K562 (cell line): ENCODE results near the gene PLEK2. TPM values are rescaled to one million over a fixed set of nuclear protein-coding genes. Genes with fewer than 3 reads are reported as not detected.

ENCODE experiments used
- ADNP ChIP-seq: fragments of 200-800 bp; sonication (Bioruptor generic); IDR thresholded peaks from 2 replicates; pipeline ENCODE4 v1.6.1; 2016; ENCODE audit warnings: missing genetic modification characterization, missing compliant biosample characterization
- CBFB ChIP-seq: sonication (generic); formaldehyde crosslinking; IDR thresholded peaks from 2 replicates; pipeline ENCODE4 v1.4.0; 2020; ENCODE audit warnings: mild to moderate bottlenecking, missing genetic modification reagents
- CEBPB ChIP-seq: fragments of 450-650 bp; IDR thresholded peaks from 2 replicates; pipeline ENCODE4 v1.6.1; 2016; ENCODE audit warnings: missing genetic modification characterization, missing compliant biosample characterization
- CSDE1 ChIP-seq, 2 experiments: fragments of 450-650 bp; IDR thresholded peaks; 2 replicates each; pipeline ENCODE4 v1.6.1; 2016; ENCODE audit warnings: mild to moderate bottlenecking in 1 of 2
- CTBP1 ChIP-seq: fragments of 450-650 bp; IDR thresholded peaks from 2 replicates; pipeline ENCODE4 v1.6.1; 2016; ENCODE audit warnings: borderline replicate concordance
- ETV5 ChIP-seq: sonication (generic); formaldehyde crosslinking; IDR thresholded peaks from 2 replicates; pipeline ENCODE4 v1.4.0; 2020; ENCODE audit warnings: low read depth, mild to moderate bottlenecking, missing genetic modification reagents
- ETV6 ChIP-seq, 3 experiments: fragments of 150-350 bp in 1 of 3; sonication (generic) in 1 of 3; formaldehyde crosslinking in 1 of 3; IDR thresholded peaks; 2 replicates each; pipeline versions ENCODE4 v1.6.1 to v1.8.0; 2014 to 2022; ENCODE audit warnings: borderline replicate concordance in 2 of 3, low read depth in 2 of 3, antibody characterized with exemption in 1 of 3, low read length in 1 of 3, mild to moderate bottlenecking in 1 of 3, missing genetic modification reagents in 1 of 3
- GATAD2A ChIP-seq: fragments of 450-650 bp; IDR thresholded peaks from 2 replicates; pipeline ENCODE4 v1.6.1; 2017
- HDAC2 ChIP-seq: fragments of 450-650 bp; IDR thresholded peaks from 2 replicates; pipeline ENCODE4 v1.6.1; 2016; ENCODE audit warnings: mild to moderate bottlenecking
- HDAC3 ChIP-seq: fragments of 450-650 bp; IDR thresholded peaks from 2 replicates; pipeline ENCODE4 v1.6.1; 2018; ENCODE audit warnings: borderline replicate concordance, mild to moderate bottlenecking, moderate library complexity; ENCODE audit not compliant: partially characterized antibody
- HIVEP1 ChIP-seq: fragments of 250-450 bp; sonication (Bioruptor Pico); IDR thresholded peaks from 2 replicates; pipeline ENCODE4 v1.4.0; 2020; ENCODE audit warnings: mild to moderate bottlenecking
- JUND ChIP-seq, 2 experiments: IDR thresholded peaks; 2 replicates in 1 of 2; 3 replicates in 1 of 2; pipeline ENCODE4 v1.6.1; 2011; ENCODE audit warnings: borderline replicate concordance in 2 of 2, low read depth in 2 of 2, low read length in 2 of 2, improper control_type of control experiment in 1 of 2, missing biosample characterization in 1 of 2, missing genetic modification characterization in 1 of 2, missing genetic modification reagents in 1 of 2
- NEUROD1 ChIP-seq: fragments of 150-350 bp; IDR thresholded peaks from 2 replicates; pipeline ENCODE4 v1.6.1; 2014; ENCODE audit warnings: borderline replicate concordance, low read length, low read depth; ENCODE audit not compliant: partially characterized antibody
- PCBP2 ChIP-seq: fragments of 200-400 bp; formaldehyde crosslinking; IDR thresholded peaks from 2 replicates; pipeline ENCODE4 v1.6.1; 2018; ENCODE audit warnings: low read length, low read depth, mild to moderate bottlenecking, moderate library complexity; ENCODE audit not compliant: poor library complexity, severe bottlenecking
- PTBP1 ChIP-seq: fragments of 200-400 bp; formaldehyde crosslinking; IDR thresholded peaks from 2 replicates; pipeline ENCODE4 v1.6.1; 2017; ENCODE audit warnings: low read depth, low read length
- RBM25 ChIP-seq: fragments of 200-400 bp; formaldehyde crosslinking; IDR thresholded peaks from 2 replicates; pipeline ENCODE4 v1.6.1; 2018; ENCODE audit warnings: low read length, low read depth, moderate library complexity; ENCODE audit not compliant: severe bottlenecking
- RNF2 ChIP-seq: sonication (generic); IDR thresholded peaks from 2 replicates; pipeline ENCODE4 v1.6.1; 2016
- SAFB ChIP-seq: fragments of 200-400 bp; formaldehyde crosslinking; IDR thresholded peaks from 2 replicates; pipeline ENCODE4 v1.6.1; 2017; ENCODE audit warnings: low read depth, low read length, borderline replicate concordance
- SIRT6 ChIP-seq: IDR thresholded peaks from one replicate; pipeline ENCODE4 v1.6.1; 2012; ENCODE audit warnings: low read depth, mild to moderate bottlenecking, control low read depth, inconsistent platforms, low read length, moderate library complexity
- SRSF7 ChIP-seq: fragments of 200-400 bp; formaldehyde crosslinking; optimal IDR thresholded peaks from 2 replicates; pipeline ENCODE3; 2017; ENCODE audit warnings: mild to moderate bottlenecking, low read depth, low read length
- STAG1 ChIP-seq: sonication (generic); formaldehyde crosslinking; IDR thresholded peaks from 2 replicates; pipeline ENCODE4 v1.5.0; 2020; ENCODE audit warnings: missing genetic modification reagents, borderline replicate concordance
- TCFL5 ChIP-seq: fragments of 250-450 bp; sonication (Bioruptor Pico); conservative IDR thresholded peaks from 2 replicates; pipeline ENCODE4 v1.6.1; 2021; ENCODE audit warnings: mild to moderate bottlenecking, moderate library complexity, matching md5 sums
- ZBTB1 ChIP-seq: sonication (generic); formaldehyde crosslinking; IDR thresholded peaks from 2 replicates; pipeline ENCODE4 v1.8.1; 2023; ENCODE audit warnings: missing genetic modification reagents, low read depth, mild to moderate bottlenecking, borderline replicate concordance
- ZFX ChIP-seq: sonication (generic); formaldehyde crosslinking; IDR thresholded peaks from 2 replicates; pipeline ENCODE4 v1.8.0; 2022; ENCODE audit warnings: mild to moderate bottlenecking, missing genetic modification reagents, moderate library complexity
- ZNF253 ChIP-seq: fragments of 250-450 bp; sonication (Bioruptor Pico); conservative IDR thresholded peaks from 2 replicates; pipeline ENCODE4 v1.6.1; 2021; ENCODE audit warnings: mild to moderate bottlenecking
- ZNF41 ChIP-seq: fragments of 250-450 bp; sonication (Bioruptor Pico); conservative IDR thresholded peaks from 2 replicates; pipeline ENCODE4 v1.4.0; 2020; ENCODE audit warnings: mild to moderate bottlenecking
- ZNF586 ChIP-seq: fragments of 450-650 bp; formaldehyde crosslinking; conservative IDR thresholded peaks from 2 replicates; pipeline ENCODE4 v1.4.0; 2020; ENCODE audit warnings: mild to moderate bottlenecking, moderate library complexity
- polyA plus RNA-seq, 8 experiments: library from polyadenylated mRNA; depleted of rRNA in 4 of 8; stranded (reverse) in 5 of 8; unstranded in 3 of 8; fragments of >200 nt; fragmentation: Nextera tagmentation in 2 of 8; fragmentation: Illumina TruSeq in 1 of 8; extraction: Ambion mirVana in 2 of 8; extraction: Trizol in 1 of 8; gene quantifications; 2 replicates each; pipeline versions ENCODE4 v1.2.1 to v1.2.3, GENCODE V29; 2011 to 2014; ENCODE audit warnings: inconsistent platforms in 1 of 8, missing spikeins in 1 of 8
- total RNA-seq, 7 experiments: library from RNA; depleted of rRNA in 6 of 7; stranded (reverse); fragments of >200 nt in 6 of 7; fragmentation: Illumina TruSeq in 2 of 7; extraction: Trizol in 2 of 7; gene quantifications; 2 replicates each; pipeline versions ENCODE4 v1.2.1 to v1.2.3, GENCODE V29; 2011 to 2021; ENCODE audit warnings: low replicate concordance in 1 of 7
- TF ChIP-seq, protein P1 (sequence below): sonication (generic); formaldehyde crosslinking; IDR thresholded peaks from 2 replicates; pipeline ENCODE4 v1.8.1; 2022; ENCODE audit warnings: missing genetic modification reagents

Gene PLEK2
- total and polyA plus RNA-seq, 9 of the 15 experiments (the other 6 are each of a cell fraction or from before 2014, with no cell fraction given), result not detected

DNA sequence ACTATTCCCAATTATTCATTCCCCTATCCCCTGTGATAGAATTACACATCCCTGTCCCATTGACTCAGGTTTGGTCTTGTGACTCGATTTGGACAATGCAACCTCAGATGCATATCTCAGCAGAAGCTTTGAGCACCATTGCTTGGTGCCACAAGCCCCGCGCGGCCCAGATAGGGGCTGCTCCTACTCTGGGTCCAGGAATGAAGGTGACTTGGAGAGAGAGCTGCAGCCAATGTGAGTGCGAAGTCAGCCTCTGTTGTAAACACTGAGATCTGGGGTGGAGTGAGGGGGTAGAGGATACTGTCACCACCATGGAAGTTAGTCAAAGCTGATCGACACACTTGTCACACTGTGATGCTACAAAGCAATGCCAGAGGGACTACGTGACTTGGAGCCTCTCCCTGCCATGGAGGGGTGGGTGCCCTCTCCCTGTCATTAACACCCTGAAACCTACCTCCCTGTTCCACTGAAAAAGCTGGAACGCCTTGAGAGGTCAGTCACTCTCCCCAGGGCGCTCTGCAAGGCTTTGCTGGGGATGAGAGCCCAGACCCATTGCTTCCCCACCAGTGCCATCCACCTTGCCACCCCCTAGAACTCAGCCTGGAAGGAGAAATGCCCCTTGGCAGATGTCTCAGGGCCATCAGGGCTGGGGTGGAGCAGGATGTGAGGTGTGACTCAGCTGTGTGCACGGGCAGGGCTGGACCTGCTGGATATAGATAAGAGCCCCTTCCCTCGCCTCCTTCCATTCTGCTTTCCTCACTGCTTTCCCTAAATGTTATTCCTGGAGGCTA lies 6.6 kb upstream of the PLEK2 start (continued):
- no peak for TF ChIP-seq ZNF253 (CRISPR knock-in tag)
- TF ChIP-seq PCBP2, result no peak
- TF ChIP-seq CBFB (CRISPR knock-in tag), result no peak
- no peak for TF ChIP-seq STAG1 (CRISPR knock-in tag)
- TF ChIP-seq, protein P1, sequence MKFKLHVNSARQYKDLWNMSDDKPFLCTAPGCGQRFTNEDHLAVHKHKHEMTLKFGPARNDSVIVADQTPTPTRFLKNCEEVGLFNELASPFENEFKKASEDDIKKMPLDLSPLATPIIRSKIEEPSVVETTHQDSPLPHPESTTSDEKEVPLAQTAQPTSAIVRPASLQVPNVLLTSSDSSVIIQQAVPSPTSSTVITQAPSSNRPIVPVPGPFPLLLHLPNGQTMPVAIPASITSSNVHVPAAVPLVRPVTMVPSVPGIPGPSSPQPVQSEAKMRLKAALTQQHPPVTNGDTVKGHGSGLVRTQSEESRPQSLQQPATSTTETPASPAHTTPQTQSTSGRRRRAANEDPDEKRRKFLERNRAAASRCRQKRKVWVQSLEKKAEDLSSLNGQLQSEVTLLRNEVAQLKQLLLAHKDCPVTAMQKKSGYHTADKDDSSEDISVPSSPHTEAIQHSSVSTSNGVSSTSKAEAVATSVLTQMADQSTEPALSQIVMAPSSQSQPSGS (CRISPR knock-in tag), result no peak
- peak; percentile 92 for TF ChIP-seq ETV5 (CRISPR knock-in tag)
- TF ChIP-seq RBM25, result no peak
- no peak for TF ChIP-seq ETV6 (IDR thresholded peaks at IDR 0.05; ENCODE audit: borderline replicate concordance in 1 of 2, low read depth in 2 of 2, low read length in 1 of 2)
- TF ChIP-seq ETV6 (CRISPR knock-in tag; IDR thresholded peaks at IDR 0.05; ENCODE audit: borderline replicate concordance), result no peak
- peak; percentile 84 for TF ChIP-seq GATAD2A
- TF ChIP-seq ADNP (tag), result no peak
- no peak for TF ChIP-seq TCFL5 (CRISPR knock-in tag)
- TF ChIP-seq ZNF41 (CRISPR knock-in tag), result no peak
- TF ChIP-seq CEBPB (tag), result 0 out of 2 replicates have a peak, but pooled peaks have one; percentile 10
- no peak for TF ChIP-seq HIVEP1
- no peak for TF ChIP-seq CSDE1 (IDR thresholded peaks at IDR 0.05)
- peak; percentile 92 for TF ChIP-seq CTBP1
- no peak for TF ChIP-seq ZBTB1 (CRISPR knock-in tag)
- TF ChIP-seq NEUROD1, result peak; percentile 84
- TF ChIP-seq RNF2, result no peak; the same call in 1 of the 2 replicates
- no peak for TF ChIP-seq PTBP1
- TF ChIP-seq SAFB, result no peak
- peak; percentile 79 for TF ChIP-seq HDAC2
- no peak for TF ChIP-seq SRSF7
- no peak for TF ChIP-seq SIRT6
- no peak for TF ChIP-seq ZFX (CRISPR knock-in tag)
- no peak for TF ChIP-seq HDAC3
- TF ChIP-seq JUND (IDR thresholded peaks at IDR 0.05; ENCODE audit: borderline replicate concordance, low read depth, low read length), result peak; percentile 95
- TF ChIP-seq JUND (tag; IDR thresholded peaks at IDR 0.05; ENCODE audit: borderline replicate concordance, low read depth, low read length), result peak; percentile 89; the same call in 2 of the 3 replicates
- no peak for TF ChIP-seq ZNF586 (CRISPR knock-in tag)
